Measurements from ENCODE around the gene NBL1.
A peak's percentile ranks its signal among the peaks of the same experiment; 100 is the strongest.

The NBL1 gene

DNA sequence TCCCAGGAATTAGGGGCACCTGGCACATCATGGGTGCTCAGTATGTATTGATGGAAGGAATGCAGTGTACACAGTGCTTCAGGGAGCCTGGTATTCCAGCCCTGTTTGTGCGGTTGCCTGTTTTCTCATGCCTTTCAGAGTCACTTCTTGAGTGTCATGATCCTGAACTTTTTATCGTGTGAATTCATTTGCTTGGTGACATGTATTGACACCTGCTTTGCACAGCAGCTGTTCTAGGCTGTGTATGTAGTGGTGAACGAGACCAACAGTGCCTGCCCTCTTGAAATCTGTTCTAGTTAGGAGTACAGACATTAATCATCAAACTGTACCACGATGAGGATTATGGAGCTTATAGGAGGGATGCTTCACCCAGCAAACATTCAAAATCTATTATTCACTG, 26.7 kb downstream of the NBL1 start:
- DNase-seq (ENCODE audit: low read depth in 2 of 2): no peak

DNA sequence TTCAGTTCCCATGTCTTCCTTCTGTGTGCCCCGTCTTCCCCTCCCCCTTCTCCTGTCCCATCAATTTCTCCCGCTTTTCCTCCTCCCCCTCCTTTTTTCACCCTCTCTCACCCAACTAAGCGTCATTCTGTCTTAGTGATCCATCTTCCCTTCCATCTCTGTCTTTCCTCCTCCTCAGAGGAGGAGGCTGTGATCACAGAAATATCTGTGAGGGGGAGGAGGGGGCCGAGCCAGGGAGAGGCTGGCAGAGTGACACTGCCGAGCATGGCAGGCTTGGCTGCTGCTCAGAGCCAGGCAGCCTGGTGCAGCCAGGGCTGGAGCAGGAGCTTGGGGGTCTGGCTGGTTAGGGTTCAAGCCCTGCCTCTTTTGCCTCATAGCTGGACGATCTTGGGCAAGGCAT, 28.1 kb downstream of the NBL1 start:
- no peak for DNase-seq (ENCODE audit: low read depth in 2 of 2)

DNA sequence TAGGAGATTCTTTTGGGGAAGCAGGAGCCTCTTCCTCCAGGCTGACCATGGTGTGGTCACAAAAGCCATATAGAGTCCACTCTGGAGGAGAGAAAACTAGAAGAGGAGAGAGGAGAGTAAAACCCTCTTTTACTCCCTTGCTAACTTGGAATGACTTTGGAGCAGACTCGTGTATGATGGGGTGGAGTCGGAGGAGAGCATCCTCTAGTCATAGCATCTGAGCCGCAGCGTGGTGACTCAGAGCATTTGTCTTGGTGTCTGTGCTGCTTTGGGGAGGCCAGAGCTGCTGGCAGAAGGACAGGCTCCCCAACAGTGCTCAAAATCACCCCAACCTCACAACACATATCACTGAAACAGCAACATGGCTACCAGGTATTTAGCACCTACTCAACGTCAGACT, 31.7 kb downstream of the NBL1 start:
- DNase-seq (ENCODE audit: low read depth in 2 of 2): no peak

DNA sequence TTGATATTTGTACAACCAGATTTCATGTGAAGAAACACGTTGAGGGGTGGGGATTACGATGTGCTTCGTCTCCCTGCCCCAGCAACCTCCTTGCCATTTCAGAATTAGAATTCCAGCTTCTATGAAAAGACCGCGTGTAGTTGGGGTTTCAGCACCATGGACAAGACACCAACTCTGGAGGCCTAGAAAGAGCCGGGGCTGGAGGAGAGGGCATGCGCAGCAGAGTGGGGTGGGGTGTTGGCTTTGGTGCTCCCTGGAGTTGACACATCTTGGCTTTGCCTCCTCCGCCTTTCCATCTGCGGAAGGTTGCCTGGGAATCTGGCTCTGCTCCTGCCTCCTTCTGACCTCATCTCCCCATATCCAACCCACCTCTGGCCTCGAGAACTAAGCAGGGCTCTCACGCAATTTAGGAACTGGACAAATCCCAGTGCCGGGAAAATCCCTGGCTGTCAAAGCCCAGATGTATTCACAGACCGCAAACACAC, 32.4 kb downstream of the NBL1 start:
- DNase-seq (ENCODE audit: low read depth in 2 of 2): no peak

DNA sequence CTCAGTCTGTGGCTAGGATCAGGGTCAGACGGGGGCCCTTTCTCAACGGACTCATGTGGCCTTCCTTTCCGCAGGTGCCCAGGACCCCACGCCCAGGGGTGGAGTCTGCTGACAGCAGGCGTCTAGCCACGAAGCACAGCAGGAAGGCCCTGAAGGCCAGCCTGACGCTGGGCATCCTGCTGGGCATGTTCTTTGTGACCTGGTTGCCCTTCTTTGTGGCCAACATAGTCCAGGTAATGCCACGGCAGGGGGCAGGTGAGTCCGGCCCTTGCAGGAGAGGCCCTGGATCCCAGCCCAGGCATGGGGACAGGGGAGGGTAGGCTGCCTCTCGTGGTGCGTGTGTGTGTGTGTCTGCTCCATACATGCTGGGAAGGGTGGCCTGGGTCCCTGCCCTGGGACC, 34.4 kb downstream of the NBL1 start:
- no peak for DNase-seq (ENCODE audit: low read depth in 2 of 2)

DNA sequence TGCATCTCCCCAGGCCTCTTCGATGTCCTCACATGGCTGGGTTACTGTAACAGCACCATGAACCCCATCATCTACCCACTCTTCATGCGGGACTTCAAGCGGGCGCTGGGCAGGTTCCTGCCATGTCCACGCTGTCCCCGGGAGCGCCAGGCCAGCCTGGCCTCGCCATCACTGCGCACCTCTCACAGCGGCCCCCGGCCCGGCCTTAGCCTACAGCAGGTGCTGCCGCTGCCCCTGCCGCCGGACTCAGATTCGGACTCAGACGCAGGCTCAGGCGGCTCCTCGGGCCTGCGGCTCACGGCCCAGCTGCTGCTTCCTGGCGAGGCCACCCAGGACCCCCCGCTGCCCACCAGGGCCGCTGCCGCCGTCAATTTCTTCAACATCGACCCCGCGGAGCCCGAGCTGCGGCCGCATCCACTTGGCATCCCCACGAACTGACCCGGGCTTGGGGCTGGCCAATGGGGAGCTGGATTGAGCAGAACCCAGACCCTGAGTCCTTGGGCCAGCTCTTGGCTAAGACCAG, 34.9 kb downstream of the NBL1 start:
- DNase-seq (ENCODE audit: low read depth in 2 of 2): no peak

DNA sequence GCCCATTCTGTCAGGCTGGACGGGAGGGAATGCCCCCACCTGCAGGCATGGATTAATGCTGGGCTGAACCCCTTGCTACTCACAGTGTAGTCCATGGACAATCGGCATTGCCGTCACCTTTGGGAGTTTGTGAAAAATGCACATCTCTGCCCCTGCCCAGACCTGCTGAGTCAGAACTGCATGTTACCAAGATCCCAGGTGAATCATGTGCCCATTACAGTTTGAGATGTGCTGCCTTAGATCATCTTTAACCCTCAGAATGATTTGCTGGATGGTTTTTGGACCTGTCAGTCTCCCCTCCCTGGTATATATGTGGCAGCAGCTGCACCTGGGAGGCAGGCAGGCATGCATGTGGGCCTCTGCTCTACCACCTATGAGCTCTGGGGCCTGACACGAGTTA, 35.6 kb downstream of the NBL1 start:
- DNase-seq (ENCODE audit: low read depth in 2 of 2): no peak

DNA sequence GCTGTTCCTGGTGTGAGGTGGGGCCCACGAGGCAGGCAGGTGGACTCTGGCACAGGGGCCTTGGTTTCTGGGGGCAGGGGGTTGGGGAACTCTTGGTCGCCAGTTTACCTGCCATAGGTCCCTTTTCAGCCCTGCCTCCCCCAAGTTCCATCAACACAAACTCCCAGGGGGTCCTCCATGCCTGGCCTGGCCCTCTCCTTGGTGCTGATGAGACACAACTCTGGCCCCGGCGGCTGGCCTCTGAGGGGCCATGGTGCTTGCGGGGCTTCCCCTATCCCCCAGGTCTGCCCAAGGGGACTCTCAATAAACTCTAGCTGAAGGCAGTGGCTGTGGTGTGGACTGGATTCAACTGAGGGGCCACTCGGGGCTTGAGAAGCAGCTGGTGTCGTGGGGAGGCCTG, 36.5 kb downstream of the NBL1 start:
- DNase-seq (ENCODE audit: low read depth in 2 of 2): no peak

DNA sequence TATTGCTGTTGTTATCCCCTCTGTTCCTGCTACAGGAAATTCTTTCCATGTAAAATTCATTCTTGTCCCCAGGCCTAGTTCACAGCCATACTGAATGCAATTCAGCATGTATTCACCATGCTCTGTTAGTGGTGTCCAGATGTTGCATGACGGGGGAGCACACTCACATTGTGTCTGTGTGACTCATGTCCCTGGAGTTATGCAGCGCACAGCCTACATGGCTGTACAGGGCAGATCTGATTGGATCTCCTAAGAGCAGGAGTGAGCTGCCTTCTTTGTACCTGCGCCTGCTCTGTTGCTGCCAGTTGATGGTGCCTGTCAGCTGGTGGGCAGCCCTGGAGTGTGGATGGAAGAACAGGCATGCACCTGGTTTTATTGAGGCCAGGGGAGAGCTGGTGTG, 38.1 kb downstream of the NBL1 start:
- no peak for DNase-seq (ENCODE audit: low read depth in 2 of 2)

DNA sequence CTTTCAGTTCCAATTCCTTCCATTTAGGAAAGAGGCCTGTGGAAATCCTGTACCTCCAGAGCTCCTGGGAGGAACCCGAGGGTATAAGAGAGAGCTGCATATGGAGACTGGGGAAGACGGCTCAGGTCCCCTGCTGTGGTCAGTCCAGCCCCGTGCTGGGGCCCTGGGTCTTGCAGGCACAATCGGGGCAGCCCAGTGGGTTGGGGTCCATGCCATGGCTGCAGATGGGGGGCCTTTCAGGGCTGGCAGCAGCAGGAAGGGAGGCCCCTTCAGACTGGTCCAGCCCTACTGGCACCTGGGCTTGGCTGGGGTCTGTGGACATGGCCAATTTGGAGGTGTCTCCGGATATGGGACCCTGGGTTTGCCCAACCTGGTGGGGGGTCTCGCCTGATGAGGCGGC, 38.8 kb downstream of the NBL1 start:
- no peak for DNase-seq (ENCODE audit: low read depth in 2 of 2)

DNA sequence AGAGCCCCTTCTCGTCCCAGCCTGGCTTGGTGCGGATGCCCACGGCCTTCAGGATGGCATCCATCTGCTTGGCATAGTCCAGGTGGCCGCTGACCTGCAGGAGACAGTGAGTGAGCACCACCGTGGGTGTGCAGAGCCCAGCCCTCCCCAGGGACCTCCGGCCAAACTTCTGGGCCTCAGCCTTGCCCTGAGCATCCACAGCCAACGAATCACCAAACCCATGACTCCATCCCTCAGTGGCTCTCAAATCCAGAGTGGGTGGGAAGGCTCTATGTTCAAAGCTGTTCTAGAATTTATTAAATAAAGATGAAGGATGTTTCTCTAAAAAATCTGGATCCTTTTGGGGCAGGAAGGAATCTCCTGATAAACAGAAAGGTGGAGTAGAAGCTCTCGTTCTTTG, 39.2 kb downstream of the NBL1 start:
- no peak for DNase-seq (ENCODE audit: low read depth in 2 of 2)

DNA sequence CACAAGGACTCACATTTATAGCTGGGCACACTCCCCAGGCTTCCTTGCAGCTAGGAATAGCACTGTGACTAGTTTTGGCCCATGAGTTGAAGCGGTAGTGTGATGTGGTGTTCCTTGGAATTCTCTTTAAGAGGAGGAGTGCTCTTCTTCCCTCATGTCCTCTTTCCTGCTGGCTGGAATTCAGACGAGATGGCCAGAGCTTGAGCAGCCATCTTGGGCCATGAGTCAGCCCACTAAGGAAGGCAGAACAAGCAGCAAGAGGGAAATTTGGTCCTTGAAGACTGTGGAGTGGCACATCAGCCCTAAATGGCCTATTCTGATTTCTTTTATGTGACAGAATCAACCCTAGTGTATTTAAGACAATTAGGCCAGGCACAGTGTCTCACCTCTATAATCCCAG, 40.6 kb downstream of the NBL1 start:
- DNase-seq (ENCODE audit: low read depth in 2 of 2): no peak

DNA sequence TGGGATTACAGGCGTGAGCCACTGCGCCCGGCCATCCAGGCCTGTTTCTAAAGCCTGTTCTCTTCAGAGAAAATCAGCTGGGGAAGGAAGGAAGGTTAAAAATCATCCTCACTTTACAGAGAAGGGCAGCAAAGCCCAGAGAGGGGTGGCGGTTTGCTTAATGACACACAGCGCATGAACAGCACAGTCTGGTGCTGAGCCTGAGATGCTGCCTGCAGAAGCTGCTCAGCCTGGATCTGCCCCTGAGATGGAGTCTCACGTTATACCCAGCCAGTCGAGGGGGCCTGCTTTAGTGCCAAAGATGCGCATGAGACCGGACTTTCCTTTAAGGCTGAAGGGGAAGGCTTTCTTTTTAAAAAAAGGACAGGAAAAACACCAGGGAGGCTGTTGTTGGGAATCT, 41.9 kb downstream of the NBL1 start:
- no peak for DNase-seq (ENCODE audit: low read depth in 2 of 2)

DNA sequence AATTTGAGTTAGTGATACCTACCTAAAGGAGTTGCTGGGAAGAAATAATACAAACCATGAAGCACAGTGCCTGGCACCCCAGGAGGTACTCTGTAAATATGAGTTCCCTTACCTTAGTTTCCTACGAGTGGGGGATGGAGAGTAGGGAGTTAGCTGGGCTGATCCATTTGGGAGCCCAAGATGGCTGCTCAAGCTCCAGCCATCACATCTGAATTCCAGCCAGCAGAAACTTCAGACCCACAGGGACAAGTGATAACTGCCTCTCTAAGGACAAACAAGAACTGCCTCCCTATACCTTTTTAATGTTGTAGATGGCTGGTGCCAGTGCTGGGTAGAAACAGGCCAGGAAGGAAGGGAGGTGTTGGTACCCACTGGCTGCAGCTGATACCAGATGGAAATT, 43.3 kb downstream of the NBL1 start:
- DNase-seq (ENCODE audit: low read depth in 2 of 2): no peak

DNA sequence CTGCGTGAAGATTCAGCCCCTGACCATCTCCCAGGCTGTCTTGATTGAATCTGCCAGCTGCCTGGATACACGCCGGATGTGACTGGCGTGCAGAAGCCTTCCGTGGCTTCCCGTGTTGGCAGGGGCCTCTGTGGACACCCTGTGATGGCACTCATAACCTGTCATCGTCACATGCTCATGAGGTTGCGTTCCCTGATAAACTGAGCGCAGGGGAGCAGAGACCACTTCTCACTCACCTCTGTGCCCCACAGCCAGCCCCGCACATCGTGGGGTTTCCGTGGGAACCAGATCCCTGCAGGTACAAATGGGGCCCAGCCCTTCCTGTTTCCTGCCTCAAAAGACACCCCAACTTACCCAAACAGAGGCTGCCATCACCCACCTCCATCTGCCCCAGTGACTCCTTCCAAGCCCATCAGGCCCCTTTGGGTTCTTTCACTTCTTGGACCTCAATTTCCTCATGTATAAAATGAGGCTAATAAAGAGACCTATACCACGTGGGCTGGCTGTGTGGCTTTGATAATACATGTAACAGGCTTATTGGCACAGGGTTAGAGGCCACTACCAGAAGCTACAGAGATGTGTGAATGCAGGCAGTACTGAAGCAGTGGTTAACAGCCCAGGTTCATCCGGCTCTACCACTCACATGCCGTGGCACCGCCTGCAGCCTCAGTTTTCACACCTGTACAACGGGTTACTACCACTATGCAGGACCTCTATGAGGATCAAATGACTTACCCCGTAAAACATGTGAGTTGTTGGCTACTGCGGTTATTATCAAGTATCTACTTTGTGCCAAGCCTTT, 44.1 kb downstream of the NBL1 start:
- DNase-seq (ENCODE audit: low read depth in 2 of 2): peak in 1 of 2 donors; percentile 13

DNA sequence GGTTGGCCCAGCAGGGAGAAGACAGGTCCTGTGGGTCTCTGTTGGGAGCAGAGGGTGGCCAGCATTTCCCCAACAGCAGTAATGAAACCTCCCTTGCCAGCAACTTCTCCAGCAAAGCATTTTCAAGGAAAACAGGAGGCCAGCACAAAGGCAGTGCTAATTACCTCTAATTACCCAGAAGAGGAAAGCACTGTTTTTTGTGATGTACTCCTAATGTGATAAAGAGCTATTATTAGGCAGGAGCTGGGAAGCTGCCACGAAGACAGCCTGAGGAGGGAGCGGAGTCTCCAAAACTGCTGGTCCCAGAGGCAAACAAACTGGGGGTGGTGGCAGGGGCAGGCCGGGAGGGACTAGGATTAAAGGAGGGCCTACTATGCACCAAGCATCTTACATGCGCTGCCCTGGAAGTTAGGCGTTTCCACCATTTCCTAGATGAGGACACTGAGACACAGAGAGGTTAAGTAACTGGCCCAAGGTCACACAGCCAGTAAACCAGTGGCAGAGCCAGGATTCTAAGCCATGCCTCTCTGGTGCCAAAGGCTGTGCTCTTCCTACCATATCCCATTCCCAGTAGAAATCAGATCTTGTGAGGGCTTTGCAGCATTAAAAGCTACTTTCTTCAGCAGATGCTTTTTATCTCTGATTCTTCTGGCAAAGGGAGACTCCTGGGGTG, 45.1 kb downstream of the NBL1 start:
- DNase-seq (ENCODE audit: low read depth in 2 of 2): no peak

DNA sequence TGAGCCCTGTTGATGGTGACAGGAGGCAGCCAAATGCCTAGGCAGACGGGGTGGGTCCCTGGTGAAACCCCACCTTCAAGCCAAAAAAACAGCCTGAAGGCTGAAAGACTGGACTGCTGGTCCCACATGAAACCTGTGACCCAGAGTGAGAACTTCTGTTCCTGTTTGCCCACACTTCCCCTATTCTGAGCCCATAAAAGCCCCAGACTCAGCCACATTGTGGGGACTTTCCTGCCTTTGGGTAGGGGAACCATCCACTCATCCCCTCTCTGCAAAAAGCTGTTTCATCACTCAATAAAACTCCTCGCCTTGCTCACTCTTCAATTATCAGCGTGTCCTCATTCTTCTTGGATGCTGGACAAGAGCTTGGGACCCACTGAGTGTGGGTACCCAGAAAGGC, 45.7 kb downstream of the NBL1 start:
- DNase-seq (ENCODE audit: low read depth in 2 of 2): no peak

DNA sequence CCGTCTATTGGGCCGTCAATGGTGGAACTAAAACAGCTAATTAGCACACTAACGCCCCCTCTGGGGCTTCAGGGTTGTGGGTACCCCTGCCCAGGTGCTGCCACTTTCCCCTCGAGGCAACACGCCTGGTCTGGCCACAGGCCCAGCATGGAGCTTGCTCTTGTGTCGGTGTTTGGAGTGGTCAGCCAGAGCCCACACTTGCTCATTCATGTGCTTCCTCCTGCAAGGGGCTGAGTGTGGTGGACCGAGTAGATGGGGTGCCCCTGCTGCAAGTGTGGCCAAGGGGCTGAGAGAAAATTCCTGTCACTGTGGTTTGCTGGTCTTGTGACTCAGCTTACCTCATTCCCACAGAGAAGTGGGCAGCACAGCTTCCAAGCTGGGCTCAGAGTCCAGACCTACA, 46.2 kb downstream of the NBL1 start:
- no peak for DNase-seq (ENCODE audit: low read depth in 2 of 2)

DNA sequence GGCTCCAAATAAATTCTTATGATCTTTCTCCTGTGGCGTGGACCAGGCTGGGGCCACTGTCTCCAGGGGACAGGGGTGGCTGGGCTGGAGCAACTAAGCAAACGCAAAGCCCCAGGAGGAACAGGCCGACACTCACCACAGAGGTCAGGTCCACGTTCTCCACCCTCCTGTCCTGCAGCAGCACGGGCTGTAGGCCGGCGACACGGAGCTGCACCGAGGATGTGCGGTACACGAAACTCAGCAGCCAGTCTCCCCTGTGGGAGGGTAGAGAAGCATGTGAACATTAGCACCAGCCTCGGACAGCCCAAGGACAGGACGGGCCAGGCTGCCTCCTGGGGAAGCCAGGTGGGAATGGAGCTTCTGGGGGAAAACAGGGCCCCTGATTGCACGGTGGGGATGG, 50.2 kb downstream of the NBL1 start:
- no peak for DNase-seq (ENCODE audit: low read depth in 2 of 2)

DNA sequence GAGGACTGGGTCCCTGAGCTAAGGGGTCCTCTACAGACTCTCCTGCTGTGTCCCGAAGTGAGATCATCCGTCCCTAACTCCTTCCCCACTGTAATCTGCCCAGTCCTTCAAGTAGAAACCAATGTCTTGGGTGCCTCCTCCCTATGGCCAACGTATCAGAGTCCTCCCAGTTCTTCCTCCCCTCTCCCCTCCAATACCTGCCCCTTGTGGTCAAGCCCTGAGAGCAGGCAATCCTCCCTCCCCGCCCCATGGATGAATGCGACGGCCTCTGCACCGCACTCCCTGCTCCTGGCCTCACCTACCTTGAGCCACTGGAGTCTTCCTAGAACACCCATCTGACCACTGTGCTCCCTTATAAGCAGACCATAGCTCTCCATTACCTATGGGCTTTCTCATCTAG, 51.7 kb downstream of the NBL1 start:
- DNase-seq (ENCODE audit: low read depth in 2 of 2): no peak

DNA sequence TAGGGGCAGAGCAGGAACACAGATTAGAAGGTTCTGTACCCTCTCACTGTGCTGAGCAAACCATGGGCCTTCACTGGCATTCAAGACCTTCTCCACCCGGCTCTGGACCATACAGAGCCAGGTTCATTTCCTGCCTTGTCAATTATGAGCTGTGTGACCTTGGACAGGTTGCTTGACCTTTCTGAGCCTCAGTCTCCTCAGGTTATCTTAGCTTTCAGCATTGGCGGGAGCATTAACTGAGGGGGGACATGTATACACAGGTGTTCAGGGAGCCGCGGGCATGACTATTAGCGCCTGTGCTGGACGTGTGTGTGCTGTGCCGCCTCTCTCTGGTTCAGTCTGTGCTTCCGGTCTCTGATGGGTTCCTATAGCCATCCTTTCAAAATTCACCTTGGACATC, 52.7 kb downstream of the NBL1 start:
- DNase-seq (ENCODE audit: low read depth in 2 of 2): no peak

DNA sequence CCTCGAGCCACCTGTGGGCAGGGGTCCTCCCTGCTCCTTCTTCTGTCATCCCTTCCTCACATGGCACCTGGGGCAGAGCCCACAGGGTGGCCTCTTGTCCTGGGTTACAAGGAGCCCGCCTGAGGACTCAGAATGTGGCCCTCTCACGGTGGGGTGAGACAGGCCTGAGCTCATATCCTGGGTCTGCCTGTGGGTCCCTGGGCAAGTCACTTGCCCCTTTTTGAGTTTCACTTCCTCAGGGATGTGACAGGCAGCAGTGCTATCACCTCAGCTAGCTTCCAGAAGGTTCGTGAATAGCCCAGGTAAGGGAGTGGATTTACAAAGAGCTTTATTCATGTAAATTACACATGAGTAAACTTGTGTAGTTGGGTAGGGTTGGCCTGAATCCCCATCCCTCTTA, 54.1 kb downstream of the NBL1 start:
- DNase-seq (ENCODE audit: low read depth in 2 of 2): no peak

DNA sequence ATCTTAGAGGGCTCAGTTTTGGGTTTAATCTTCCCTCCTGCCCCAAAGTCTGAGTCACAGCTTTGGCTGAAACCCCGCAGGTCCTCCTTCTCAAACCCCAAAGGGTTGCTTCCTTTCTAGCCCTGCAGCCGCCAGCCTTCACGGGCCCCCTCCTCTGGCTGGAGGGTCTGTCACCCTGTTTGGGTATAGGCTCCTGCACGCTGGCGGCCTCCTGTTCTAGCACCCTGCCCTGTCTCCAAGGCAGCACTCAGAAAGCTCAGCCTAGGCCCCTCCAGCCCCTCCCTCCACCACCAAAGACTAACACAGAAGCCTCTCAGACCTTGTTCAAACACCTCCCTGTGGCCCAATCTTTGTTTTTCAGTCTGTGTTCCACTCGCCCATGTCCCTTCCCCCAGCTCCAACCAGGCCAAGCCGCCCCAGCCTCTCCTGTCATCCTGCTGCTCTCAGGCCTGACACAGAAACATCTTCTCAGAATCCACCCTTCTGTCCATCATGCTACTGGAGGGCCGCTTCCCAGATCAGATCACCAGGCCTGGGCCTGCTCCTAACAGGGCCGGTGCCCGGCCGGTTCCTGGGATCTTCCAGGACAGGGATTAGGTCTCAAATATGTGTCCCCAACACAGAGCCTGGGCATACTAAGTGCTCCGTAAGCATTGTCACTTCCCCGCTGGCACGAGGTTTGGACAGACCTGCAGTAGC, 56.1 kb downstream of the NBL1 start:
- no peak for DNase-seq (ENCODE audit: low read depth in 2 of 2)
